ENCODE results near the gene UHMK1.
"Not testable (repeated sequence)": the region's sequence is repeated elsewhere in the genome, so short reads cannot be mapped to it uniquely, and the experiment has no call there.

DNA sequence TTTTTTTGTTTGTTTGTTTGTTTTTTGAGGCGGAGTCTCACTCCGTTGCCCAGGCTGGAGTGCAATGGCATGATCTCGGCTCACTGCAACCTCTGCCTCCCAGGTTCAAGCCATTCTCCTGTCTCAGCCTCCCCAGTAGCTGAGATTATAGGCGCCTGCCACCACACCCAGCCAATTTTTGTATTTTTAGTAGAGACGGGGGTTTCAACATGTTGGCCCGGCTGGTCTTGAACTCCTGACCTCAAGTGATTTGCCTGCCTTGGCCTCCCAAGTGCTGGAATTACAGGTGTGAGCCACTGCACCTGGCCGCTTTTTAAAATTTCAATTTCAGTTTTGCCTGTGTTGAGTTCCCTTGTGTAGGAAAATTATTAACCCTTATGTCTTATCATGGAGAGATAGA lies 73.5 kb downstream of the UHMK1 start:
- TF ChIP-seq, protein P1, sequence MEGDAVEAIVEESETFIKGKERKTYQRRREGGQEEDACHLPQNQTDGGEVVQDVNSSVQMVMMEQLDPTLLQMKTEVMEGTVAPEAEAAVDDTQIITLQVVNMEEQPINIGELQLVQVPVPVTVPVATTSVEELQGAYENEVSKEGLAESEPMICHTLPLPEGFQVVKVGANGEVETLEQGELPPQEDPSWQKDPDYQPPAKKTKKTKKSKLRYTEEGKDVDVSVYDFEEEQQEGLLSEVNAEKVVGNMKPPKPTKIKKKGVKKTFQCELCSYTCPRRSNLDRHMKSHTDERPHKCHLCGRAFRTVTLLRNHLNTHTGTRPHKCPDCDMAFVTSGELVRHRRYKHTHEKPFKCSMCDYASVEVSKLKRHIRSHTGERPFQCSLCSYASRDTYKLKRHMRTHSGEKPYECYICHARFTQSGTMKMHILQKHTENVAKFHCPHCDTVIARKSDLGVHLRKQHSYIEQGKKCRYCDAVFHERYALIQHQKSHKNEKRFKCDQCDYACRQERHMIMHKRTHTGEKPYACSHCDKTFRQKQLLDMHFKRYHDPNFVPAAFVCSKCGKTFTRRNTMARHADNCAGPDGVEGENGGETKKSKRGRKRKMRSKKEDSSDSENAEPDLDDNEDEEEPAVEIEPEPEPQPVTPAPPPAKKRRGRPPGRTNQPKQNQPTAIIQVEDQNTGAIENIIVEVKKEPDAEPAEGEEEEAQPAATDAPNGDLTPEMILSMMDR (IDR thresholded peaks at IDR 0.05) = not testable (repeated sequence)
- not testable (repeated sequence) for TF ChIP-seq POLR2AphosphoS5, POLR2A (IDR thresholded peaks at IDR 0.05)

All from upper lobe of left lung (tissue), 4 donors.